Ovary (tissue), 3 donors: ENCODE measurements around the gene ASB10.

ENCODE experiments used
- CTCF ChIP-seq, 3 donors: fragments of 450-650 bp in 2 of 3; fragments of 200-600 bp in 1 of 3; IDR thresholded peaks; one replicate each; pipeline versions ENCODE4 v1.5.1 to v1.8.0; 2016 to 2022; ENCODE audit warnings: antibody characterized with exemption in 3 of 3, mild to moderate bottlenecking in 1 of 3
- EP300 ChIP-seq: sonication (generic); formaldehyde crosslinking; IDR thresholded peaks from one replicate; pipeline ENCODE4 v1.6.1; 2017; ENCODE audit warnings: antibody characterized with exemption
- POLR2A ChIP-seq: fragments of 450-650 bp; IDR thresholded peaks from one replicate; pipeline ENCODE4 v1.6.1; 2017; ENCODE audit warnings: antibody characterized with exemption, mild to moderate bottlenecking, moderate library complexity
- donor health status: DM: no; HTN: no; CAD: no.

- TF ChIP-seq POLR2A (no peak), CTCF (IDR thresholded peaks at IDR 0.05) (no peak), EP300 (no peak)
Observed at GRCh38 chr7:151233804-151234203, 46.8 kb upstream of the ASB10 start.
